Measurements from ENCODE around the gene HGFAC.

The HGFAC gene

GRCh38 chr4:3399277-3400194, 42.2 kb upstream of the HGFAC start:
- Histone ChIP-seq H3K27ac (no peak overlapping the region), H3K27me3 (replicated peaks) (no peaks in the 10 kb centered on the region), H3K36me3 (replicated peaks) (no peaks in the 10 kb centered on the region), H3K4me3 (ENCODE audit: low read depth, low read length) (no peak overlapping the region)
- TF ChIP-seq CTCF (IDR thresholded peaks at IDR 0.05; ENCODE audit: low read depth, low read length, missing control alignments): peak; percentile 30
- DNase-seq: peak; percentile 30
- in situ Hi-C loops (cut with HindIII; ENCODE audit: low pct_ligation_motif_present, low sequenced_read_pairs): no loop called here

GRCh38 chr4:3401436-3402171, 40.2 kb upstream of the HGFAC start:
- no peaks in the 10 kb centered on the region for H3K27me3 ChIP-seq (replicated peaks)
- H3K4me3 ChIP-seq (ENCODE audit: low read depth, low read length): no peak overlapping the region
- in situ Hi-C loops (cut with HindIII; ENCODE audit: low pct_ligation_motif_present, low sequenced_read_pairs): no loop called here
- TF ChIP-seq CTCF (IDR thresholded peaks at IDR 0.05; ENCODE audit: low read depth, low read length, missing control alignments): no peak
- H3K27ac ChIP-seq: peak overlapping the region; percentile 25
- peak; percentile 24 for DNase-seq
- no peaks in the 10 kb centered on the region for H3K36me3 ChIP-seq (replicated peaks)

DNA sequence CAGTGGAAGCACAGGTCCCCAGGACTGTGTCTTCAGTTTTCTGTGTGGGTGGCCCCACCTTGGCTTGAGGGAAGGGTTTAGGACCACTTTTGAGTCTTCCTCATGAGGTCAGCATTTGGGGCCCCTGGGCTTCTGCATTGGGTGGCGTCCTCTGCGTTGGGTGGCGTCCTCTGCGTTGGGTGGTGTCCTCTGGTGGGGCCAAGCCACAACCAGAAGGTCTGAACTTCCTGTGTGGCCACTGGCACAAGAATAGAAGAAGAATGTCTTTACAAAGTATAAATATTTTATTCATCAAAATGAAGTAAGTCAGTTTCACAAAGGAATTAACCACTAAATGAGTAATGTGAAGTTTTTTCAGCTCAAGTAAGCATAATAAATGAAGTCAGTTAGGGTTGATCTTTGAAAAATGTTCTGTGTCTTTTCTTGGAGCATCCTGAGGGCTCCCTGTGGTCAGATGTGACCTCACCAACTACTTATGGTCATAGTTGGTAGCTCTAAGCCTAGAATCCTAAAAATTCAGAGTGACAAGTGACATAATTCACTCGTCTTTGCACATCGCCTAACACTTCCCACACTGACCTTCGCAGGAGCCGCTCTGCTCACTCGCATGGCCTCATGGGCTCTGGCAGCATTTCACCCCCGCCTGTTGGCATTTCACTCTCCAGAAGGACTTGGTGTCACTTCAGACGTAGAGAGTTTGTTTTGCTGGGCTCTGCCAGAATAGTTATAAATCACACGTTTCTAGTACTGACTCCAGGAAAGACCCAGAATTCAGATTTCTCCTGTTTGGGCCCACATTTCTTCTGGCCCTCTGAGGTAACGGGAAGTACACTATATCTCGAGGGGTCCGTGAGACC, 39.0 kb upstream of the HGFAC start:
- DNase-seq: peak; percentile 57
- Histone ChIP-seq H3K4me3 (ENCODE audit: low read depth, low read length) (no peak overlapping the region), H3K36me3 (replicated peaks) (no peaks in the 10 kb centered on the region), H3K27ac (peak overlapping the region; percentile 70), H3K27me3 (replicated peaks) (no peaks in the 10 kb centered on the region)
- in situ Hi-C loops (cut with HindIII; ENCODE audit: low pct_ligation_motif_present, low sequenced_read_pairs): no loop called here
- no peak for TF ChIP-seq CTCF (IDR thresholded peaks at IDR 0.05; ENCODE audit: low read depth, low read length, missing control alignments)

DNA sequence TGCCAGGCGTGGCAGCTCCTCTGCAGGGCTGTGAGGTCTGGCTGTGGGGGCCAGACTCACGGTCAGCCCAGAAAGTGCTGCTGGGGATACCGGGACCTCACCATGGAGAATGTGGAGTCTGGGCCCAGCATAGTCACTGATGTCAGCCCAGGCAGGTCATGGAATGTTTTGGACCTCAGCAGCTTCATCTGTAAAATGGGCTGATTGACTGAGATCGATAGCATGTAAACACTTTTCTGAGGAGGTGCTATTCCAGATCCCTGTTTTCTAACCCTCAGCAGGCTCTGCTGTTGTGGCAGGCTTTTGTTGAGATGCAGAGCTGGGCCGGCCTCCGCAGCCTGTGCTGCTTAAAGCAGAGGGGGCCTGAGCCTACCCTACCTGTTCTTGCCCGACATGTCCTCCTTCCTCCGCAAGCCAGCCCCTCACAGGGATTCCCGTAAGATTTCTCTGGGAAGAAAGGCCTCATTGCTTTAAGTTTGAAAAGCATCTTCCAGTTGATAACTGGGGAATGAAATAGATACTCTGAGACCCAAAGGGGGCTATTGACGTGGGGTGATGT, 38.3 kb upstream of the HGFAC start:
- DNase-seq: no peak
- H3K27me3 ChIP-seq (replicated peaks): no peaks in the 10 kb centered on the region
- H3K36me3 ChIP-seq (replicated peaks): no peaks in the 10 kb centered on the region
- in situ Hi-C loops (cut with HindIII; ENCODE audit: low pct_ligation_motif_present, low sequenced_read_pairs): no loop called here
- no peak overlapping the region for H3K4me3 ChIP-seq (ENCODE audit: low read depth, low read length)
- no peak for TF ChIP-seq CTCF (IDR thresholded peaks at IDR 0.05; ENCODE audit: low read depth, low read length, missing control alignments)
- peak overlapping the region; percentile 11 for H3K27ac ChIP-seq

- H3K36me3 ChIP-seq (replicated peaks): no peaks in the 10 kb centered on the region
- no peaks in the 10 kb centered on the region for H3K27me3 ChIP-seq (replicated peaks)
- no peak overlapping the region for H3K27ac ChIP-seq
- no peak overlapping the region for H3K4me3 ChIP-seq (ENCODE audit: low read depth, low read length)
- no peak for DNase-seq
- TF ChIP-seq CTCF (IDR thresholded peaks at IDR 0.05; ENCODE audit: low read depth, low read length, missing control alignments): peak; percentile 18
- in situ Hi-C loops (cut with HindIII; ENCODE audit: low pct_ligation_motif_present, low sequenced_read_pairs): no loop called here
Observed at GRCh38 chr4:3404546-3404945, 37.2 kb upstream of the HGFAC start.
